ENCODE measurements around the gene SEC23A. TPM values are rescaled to one million over a fixed set of nuclear protein-coding genes. Genes with fewer than 3 reads are reported as not detected.
"Not testable (repeated sequence)": the region's sequence is repeated elsewhere in the genome, so short reads cannot be mapped to it uniquely, and the experiment has no call there.

The SEC23A gene
- total RNA-seq, 1 experiment from 2014 or later = 62.9 TPM

- no peak for TF ChIP-seq PREB (CRISPR knock-in tag; IDR thresholded peaks at IDR 0.05; ENCODE audit: borderline replicate concordance)
- no peak for TF ChIP-seq STAT6 (CRISPR knock-in tag; conservative IDR thresholded peaks at IDR 0.05; ENCODE audit: low read depth)
- no peak for TF ChIP-seq ZMAT4 (CRISPR knock-in tag; IDR thresholded peaks at IDR 0.05)
- TF ChIP-seq NR1H2 (CRISPR knock-in tag; IDR thresholded peaks at IDR 0.05) = no peak
- no peak for TF ChIP-seq ZNF671 (CRISPR knock-in tag; IDR thresholded peaks at IDR 0.05)
- no peak for TF ChIP-seq IRF1 (CRISPR knock-in tag; IDR thresholded peaks at IDR 0.05)
These were observed 35.4 kb upstream of the SEC23A start (continued) for GRCh38 chr14:39138440-39138839.

GRCh38 chr14:39137835-39138234 lies 34.8 kb upstream of the SEC23A start:
- H3K27me3 Mint-ChIP-seq (ENCODE audit: low read depth); DNase-seq (ENCODE audit: low spot score); H3K27ac Mint-ChIP-seq; ATAC-seq; CTCF ChIA-PET; H3K4me1 Mint-ChIP-seq; H3K4me3 Mint-ChIP-seq; POLR2A ChIA-PET: not testable (repeated sequence)
- Mint-ChIP-seq H3K36me3 (peaks cover 67% of the 10 kb centered on the region), H3K9me3 (peaks cover 26% of the 10 kb centered on the region)

GRCh38 chr14:39122330-39123138 lies 19.5 kb upstream of the SEC23A start:
- TF ChIP-seq FOXK1 (CRISPR knock-in tag; IDR thresholded peaks at IDR 0.05) (no peak), ZNF396 (CRISPR knock-in tag; IDR thresholded peaks at IDR 0.05; ENCODE audit: borderline replicate concordance) (no peak), CBFB (CRISPR knock-in tag; IDR thresholded peaks at IDR 0.05; ENCODE audit: low read depth) (no peak), ATF1 (CRISPR knock-in tag; IDR thresholded peaks at IDR 0.05) (no peak), TP53 (CRISPR knock-in tag; IDR thresholded peaks at IDR 0.05) (no peak), ZNF138 (CRISPR knock-in tag; conservative IDR thresholded peaks at IDR 0.05) (no peak), NR3C1 (CRISPR knock-in tag; conservative IDR thresholded peaks at IDR 0.05; ENCODE audit: low read depth) (no peak), ELF4 (CRISPR knock-in tag; IDR thresholded peaks at IDR 0.05; ENCODE audit: low read depth) (no peak), ZNF512 (CRISPR knock-in tag; IDR thresholded peaks at IDR 0.05; ENCODE audit: borderline replicate concordance) (no peak), RORB (CRISPR knock-in tag; IDR thresholded peaks at IDR 0.05) (no peak), GABPB1 (CRISPR knock-in tag; IDR thresholded peaks at IDR 0.05) (no peak)
- ChIA-PET CTCF (no interaction called here), POLR2A (no interaction called here)
- DNase-seq (ENCODE audit: low spot score) (no peak), ATAC-seq (no peak)
- Mint-ChIP-seq H3K27me3 (ENCODE audit: low read depth) (no peaks in the 10 kb centered on the region), H3K9me3 (no peaks in the 10 kb centered on the region), H3K4me3 (no peak overlapping the region), H3K4me1 (no peaks in the 10 kb centered on the region), H3K36me3 (peaks cover 48% of the 10 kb centered on the region), H3K27ac (no peak overlapping the region)

All from WTC11 (cell line).